HG03060 (cell line): ENCODE data around the gene ZNF22.

ENCODE experiments used
- ATAC-seq: cut with Tn5 transposase; IDR thresholded peaks from one replicate; pipeline ENCODE4 v1.9.1; 2021; ENCODE audit warnings: low read depth, moderate number of reproducible peaks; ENCODE audit not compliant: unreplicated experiment

Gene ZNF22

GRCh38 chr10:44988957-44989585, 11.7 kb upstream of the ZNF22 start:
- no peak for ATAC-seq

GRCh38 chr10:44989597-44990301, 11.0 kb upstream of the ZNF22 start:
- ATAC-seq: no peak

GRCh38 chr10:44990302-44990655, 10.4 kb upstream of the ZNF22 start:
- no peak for ATAC-seq

- no peak for ATAC-seq
Observed at GRCh38 chr10:44990965-44991364, 9.8 kb upstream of the ZNF22 start.

- ATAC-seq: no peak
Observed at GRCh38 chr10:44991571-44991970, 9.2 kb upstream of the ZNF22 start.

- ATAC-seq: no peak
Observed at GRCh38 chr10:44992070-44992731, 8.5 kb upstream of the ZNF22 start.

GRCh38 chr10:44992732-44993225, 7.9 kb upstream of the ZNF22 start:
- no peak for ATAC-seq

GRCh38 chr10:44993226-44993921, 7.3 kb upstream of the ZNF22 start:
- no peak for ATAC-seq

- no peak for ATAC-seq
Observed at GRCh38 chr10:44993922-44994751, 6.6 kb upstream of the ZNF22 start.

GRCh38 chr10:44994752-44995530, 5.8 kb upstream of the ZNF22 start:
- ATAC-seq: no peak

GRCh38 chr10:44995581-44995913, 5.2 kb upstream of the ZNF22 start:
- no peak for ATAC-seq

- no peak for ATAC-seq
Observed at GRCh38 chr10:44995914-44996669, 4.6 kb upstream of the ZNF22 start.

- no peak for ATAC-seq
Observed at GRCh38 chr10:44997105-44997748, 3.5 kb upstream of the ZNF22 start.

- no peak for ATAC-seq
Observed at GRCh38 chr10:44998146-44998631, 2.5 kb upstream of the ZNF22 start.

- no peak for ATAC-seq
Observed at GRCh38 chr10:45000138-45000751, 478 bp upstream of the ZNF22 start.

GRCh38 chr10:45001381-45002148, 842 bp downstream of the ZNF22 start:
- ATAC-seq: peak; percentile 78

- ATAC-seq: no peak
Observed at GRCh38 chr10:45003432-45004000, 2.8 kb downstream of the ZNF22 start.
